SIG-M5 treated with dmso at 0.1 percent for 504 hours (cell line): ENCODE results near the gene NAE1.
"Not testable (repeated sequence)": the region's sequence is repeated elsewhere in the genome, so short reads cannot be mapped to it uniquely, and the experiment has no call there.

ENCODE experiments used
- DNase-seq: peaks from one replicate; lab custom pipeline; 2025; ENCODE audit not compliant: unreplicated experiment; lab: John Stamatoyannopoulos, UW

The NAE1 gene

DNA sequence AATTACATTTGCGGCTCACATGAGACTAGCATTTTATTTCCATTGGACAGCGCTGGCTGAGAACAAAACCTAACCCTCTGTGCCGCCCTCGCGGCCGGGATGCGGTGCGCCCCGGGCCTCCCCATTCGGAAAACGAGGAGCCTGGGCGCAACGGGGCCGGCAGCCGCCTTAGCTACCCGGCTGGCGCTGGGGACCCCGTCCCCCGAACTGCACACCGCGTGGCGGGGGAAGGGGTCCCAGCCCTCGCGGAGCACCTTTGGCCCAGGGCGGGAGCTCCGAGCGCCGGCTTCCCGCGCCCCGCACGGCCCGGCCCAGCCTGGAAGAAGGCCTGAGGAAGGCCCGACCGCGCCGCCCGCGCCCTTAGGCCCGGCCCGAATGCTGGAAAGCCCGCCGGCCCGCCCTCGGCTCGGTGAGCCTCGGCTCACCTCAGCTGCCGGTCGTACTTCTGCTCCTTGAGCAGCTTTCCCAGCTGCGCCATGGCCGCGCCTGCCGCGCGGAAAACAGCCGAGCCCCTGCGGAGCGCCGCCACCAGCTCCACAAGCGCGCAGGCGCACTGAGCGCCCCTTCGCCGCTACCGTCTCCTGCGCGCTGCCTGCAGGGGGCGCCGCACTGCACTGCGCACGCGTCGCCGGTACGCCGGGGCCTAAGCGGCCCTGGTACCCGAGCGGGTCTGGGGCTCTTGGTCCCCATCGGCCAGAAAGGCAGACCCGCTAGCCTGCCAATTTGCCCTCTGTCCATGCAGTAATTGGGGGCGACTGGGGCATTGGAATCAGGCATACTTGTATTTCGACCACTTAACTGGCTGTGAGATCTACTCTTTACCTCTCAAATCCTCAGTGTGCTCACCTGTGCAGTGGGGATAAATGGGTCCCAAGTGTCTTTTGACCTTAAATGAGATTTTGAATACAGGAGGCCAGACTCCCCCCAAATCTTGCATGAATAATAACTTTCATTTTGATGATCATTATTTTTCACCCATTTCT lies at the start of gene NAE1:
Gene NAE1 (minus strand): TSS at position 555 of the 983 bp plus-strand sequence. CDS start 77 bp downstream, at position 478.
- peak; percentile 73 for DNase-seq

- DNase-seq, result peak; percentile 79
Measured at GRCh38 chr16:66878067-66878466, 47.3 kb upstream of the NAE1 start.

DNA sequence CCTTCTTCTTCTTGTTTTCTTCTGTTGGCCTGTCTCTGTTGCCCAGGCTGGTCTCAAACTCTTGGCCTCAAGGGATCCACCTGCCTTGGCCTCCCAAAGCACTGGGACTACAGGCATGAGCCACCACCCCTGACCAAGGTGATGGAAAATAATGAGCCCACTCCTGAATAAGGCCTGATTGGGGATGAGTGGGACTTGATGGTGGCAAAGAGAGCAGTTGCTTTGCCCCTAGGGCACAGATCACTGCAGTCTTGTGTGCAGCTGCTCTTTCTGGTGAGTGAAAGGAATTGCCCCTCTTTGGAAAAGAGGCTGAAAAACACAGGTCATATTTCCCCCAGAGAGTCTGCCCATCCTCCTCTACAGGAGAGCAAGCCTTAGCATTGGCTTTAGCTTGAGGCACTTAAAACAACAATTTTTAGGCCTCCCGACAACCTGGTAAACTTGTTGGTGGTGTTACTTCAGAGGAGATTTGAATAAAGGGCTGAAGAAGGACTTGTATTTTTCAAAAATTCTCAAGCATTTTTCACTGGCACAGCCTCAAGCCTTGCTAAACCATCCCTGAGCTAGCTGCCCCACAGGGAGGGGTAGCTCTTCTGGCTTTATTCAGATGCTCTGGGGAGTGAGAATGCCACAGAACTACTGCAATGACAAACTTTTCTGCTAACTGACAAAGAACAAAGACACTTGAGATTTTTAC lies 43.5 kb upstream of the NAE1 start:
- no peak for DNase-seq

- DNase-seq, result no peak
Measured at GRCh38 chr16:66873685-66874055, 42.9 kb upstream of the NAE1 start.

- peak; percentile 99 for DNase-seq
Measured at GRCh38 chr16:66872943-66873684, 42.3 kb upstream of the NAE1 start.

- DNase-seq, result no peak
Measured at GRCh38 chr16:66872559-66872942, 41.8 kb upstream of the NAE1 start.

DNA sequence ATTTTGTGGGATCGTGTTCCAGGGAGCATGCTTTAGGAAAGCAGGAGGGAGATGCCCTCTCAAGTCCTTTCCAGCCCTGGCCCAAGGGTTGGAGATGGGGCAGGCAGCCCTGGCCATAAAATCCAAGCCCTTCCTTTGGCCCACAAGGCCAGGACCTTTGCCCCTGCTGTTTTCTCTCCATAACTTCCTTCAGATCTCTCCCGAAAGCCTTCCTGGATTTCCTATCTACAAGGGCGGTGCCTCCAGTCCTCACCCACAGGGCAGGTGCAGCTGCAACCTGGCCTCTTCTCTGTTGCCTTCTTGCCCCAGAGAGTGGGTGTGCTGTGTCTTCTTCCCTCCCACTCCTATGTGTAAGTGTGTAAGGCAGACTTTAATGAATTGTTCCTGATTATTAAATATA lies 41.1 kb upstream of the NAE1 start:
- DNase-seq, result no peak

DNA sequence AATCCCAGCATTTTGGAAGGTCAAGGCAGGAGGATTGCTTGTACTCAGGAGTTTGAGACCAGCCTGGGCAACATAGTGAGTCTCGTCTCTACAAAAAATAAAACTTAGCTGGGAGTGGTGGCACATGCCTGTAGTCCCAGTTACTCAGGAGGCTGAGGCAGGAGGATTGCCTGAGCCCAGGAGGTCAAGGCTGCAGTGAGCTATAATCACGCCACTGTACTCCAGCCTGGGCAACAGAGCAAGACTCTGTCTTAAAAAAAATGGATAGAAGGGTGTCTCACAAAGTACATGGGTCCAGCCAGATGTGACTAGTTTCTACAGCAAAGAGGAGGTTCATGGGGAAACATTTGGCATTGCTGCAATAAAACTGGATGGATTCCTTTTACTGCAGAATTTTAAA lies 40.6 kb upstream of the NAE1 start:
- not testable (repeated sequence) for DNase-seq

DNA sequence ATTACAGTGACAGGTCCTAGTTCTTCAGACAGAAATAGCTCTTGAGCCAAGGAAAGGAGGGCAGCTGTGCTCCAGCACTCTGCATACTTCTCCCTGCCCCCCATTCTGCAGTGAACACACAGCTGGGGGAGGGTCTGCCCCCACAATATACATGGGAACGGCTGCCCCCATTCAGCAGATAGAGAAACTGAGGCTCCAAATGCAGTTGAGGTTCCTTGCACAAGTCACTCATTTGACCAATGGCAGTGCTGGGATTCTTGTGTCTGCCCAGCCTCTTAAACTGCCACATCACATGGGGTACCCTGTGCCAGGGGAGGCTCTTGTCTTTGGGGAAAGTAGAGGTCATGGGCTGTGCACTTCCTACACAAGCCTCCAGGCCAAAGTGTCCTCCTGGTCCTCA lies 38.6 kb upstream of the NAE1 start:
- no peak for DNase-seq

DNA sequence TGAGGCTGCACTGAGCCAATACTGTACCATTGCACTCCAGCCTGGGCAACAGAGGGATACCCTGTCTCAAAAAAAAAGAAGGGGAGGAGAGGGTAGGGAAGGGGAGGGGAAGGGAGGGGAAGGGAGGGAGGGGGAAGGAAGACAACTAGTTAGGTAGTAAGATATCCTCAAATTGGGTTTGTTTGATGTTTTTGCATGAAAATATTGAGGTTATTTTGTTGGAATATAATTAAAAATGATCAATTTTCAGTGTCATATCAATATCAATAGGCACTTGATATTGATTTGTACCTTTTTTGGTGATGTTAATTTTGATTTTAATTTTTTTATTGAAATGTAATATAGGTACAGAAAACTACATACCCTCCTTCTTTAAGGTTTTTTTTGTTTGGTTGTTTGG lies 32.9 kb upstream of the NAE1 start:
- DNase-seq, result no peak

GRCh38 chr16:66862023-66862520 lies 31.3 kb upstream of the NAE1 start:
- DNase-seq, result no peak

GRCh38 chr16:66859397-66860068 lies 28.8 kb upstream of the NAE1 start:
- no peak for DNase-seq

DNA sequence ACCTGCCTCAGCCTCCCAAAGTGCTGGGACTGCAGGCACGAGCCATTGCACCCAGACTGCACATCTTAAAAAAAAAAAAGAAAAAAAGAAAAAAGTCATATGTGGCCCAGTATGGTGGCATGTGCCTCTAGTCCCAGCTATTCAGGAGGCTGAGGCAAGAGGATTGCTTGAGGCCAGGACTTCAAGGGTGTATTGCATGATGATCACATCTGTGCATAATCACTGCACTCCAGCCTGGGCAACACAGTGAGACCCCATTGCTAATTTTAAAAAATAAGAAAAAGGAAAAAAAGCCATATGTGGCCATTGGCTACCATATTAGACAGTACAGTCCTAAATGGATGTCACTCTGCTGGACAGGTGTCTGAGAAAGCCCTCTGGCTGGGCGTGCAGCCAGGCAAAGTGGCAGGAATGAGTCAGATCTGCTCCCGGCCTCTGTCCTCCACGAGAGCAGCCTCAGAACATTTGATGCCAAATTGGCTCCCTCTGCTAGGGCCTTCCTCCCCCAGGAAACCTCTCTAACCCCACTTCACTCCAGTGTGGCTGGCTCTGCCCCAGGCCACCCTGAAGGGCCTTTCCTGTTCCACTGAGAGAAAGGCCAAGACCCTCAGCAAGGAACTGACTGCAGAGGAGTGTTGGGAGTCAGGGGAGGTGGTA lies 28.1 kb upstream of the NAE1 start:
- DNase-seq, result no peak

DNA sequence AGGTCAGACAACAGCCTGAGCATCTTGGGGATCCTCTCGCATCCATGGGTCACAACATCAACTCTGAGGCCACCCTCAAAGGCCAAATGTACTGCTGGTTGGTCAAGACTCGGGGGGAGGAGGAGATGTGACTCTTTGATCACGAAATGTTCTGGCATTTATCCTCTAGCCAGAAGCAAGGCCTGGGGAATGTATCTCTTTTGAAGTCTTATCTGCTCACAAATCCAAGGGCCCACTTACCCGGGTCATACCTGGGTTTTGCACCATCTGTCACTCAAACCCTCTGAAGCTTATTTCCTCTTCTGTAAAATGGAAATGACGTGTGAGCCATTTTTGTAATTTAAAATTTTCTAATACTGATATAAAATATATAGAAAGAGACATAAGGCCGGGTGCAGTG lies 26.7 kb upstream of the NAE1 start:
- no peak for DNase-seq

- DNase-seq, result no peak
Measured at GRCh38 chr16:66856801-66857200, 26.0 kb upstream of the NAE1 start.

DNA sequence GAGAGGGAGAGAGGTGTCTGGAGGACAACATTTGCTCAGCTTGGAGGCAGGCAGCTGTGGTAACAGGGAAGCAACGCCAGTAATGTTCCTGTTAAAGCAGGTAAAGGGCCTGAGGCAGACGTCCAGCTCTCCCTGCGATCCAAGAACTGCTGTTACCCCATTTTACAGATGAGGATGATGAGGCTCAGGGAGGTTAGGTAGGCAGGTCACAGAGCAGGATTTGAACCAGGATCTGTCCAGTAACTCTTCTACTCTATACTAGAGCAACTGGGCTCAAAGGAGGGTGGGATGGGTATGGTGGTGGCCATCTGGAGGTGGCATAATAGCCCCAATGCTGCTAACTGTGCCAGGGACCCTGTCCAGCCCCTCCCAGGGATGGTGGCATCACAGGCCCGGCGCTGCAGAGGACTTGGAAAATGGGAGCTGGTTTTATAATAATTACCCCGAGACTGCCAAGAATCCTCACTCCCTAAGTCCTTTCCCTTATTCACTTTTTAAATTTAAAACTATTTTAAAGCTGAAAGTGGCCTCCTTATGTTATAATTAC lies 25.5 kb upstream of the NAE1 start:
- no peak for DNase-seq

GRCh38 chr16:66853261-66854139 lies 22.7 kb upstream of the NAE1 start:
- no peak for DNase-seq

- no peak for DNase-seq
Measured at GRCh38 chr16:66851166-66851964, 20.6 kb upstream of the NAE1 start.
